ENCODE results near the gene WDR13. TPM values are rescaled to one million over a fixed set of nuclear protein-coding genes. Genes with fewer than 3 reads are reported as not detected.

Gene WDR13
- total RNA-seq, 3 donors from 2014 or later (not counting 1 experiment from before 2014, with no cell fraction given) = 52.5 to 62.9 (median 60.2) TPM

DNA sequence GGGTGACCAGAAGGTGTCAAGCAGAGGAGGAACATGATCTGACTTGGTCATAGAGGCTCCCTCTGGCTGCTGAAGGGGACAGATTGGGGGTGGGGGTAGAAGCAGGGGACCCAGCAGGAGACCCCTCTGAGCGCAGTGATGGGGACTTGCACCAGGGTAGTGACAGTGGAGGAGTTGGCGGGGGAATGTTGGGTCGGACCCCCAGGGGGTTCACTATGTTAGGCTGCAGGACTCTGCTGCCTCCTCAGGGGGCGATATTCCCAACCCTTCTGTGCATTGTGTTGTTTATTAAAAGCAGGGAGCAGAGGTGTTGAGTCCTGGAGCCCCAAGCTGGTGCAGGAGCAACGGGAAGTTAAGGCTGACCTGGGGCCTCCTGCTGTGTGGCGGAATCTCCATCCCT, 8.8 kb downstream of the WDR13 start:
- intact Hi-C loops (cut with micrococcal nuclease) = no loop called here
- H3K36me3 ChIP-seq (ENCODE audit: control insufficient read depth, insufficient read depth, low read length) = peaks cover 13% of the 10 kb centered on the region
- H3K4me3 ChIP-seq (ENCODE audit: low read length) = no peak overlapping the region
- H3K9me3 ChIP-seq (ENCODE audit: control insufficient read depth, insufficient read depth, low read length) = no peaks in the 10 kb centered on the region
- no peak overlapping the region for H3K27ac Mint-ChIP-seq
- H3K4me1 Mint-ChIP-seq = no peaks in the 10 kb centered on the region
- H3K27me3 ChIP-seq (ENCODE audit: control insufficient read depth, insufficient read depth, low read length) = no peaks in the 10 kb centered on the region
- H3K36me3 Mint-ChIP-seq = no peaks in the 10 kb centered on the region
- ATAC-seq (no peak), DNase-seq (no peak)
- no peak overlapping the region for H3K27ac ChIP-seq (ENCODE audit: low read length)
- WGBS (ENCODE audit: insufficient coverage) = 96% methylated on average over 4 of the region's 6 CpGs
- no peaks in the 10 kb centered on the region for H3K4me1 ChIP-seq (ENCODE audit: control insufficient read depth, insufficient read depth, low read length)
- H3K4me3 Mint-ChIP-seq = no peak overlapping the region
- TF ChIP-seq, protein P1, sequence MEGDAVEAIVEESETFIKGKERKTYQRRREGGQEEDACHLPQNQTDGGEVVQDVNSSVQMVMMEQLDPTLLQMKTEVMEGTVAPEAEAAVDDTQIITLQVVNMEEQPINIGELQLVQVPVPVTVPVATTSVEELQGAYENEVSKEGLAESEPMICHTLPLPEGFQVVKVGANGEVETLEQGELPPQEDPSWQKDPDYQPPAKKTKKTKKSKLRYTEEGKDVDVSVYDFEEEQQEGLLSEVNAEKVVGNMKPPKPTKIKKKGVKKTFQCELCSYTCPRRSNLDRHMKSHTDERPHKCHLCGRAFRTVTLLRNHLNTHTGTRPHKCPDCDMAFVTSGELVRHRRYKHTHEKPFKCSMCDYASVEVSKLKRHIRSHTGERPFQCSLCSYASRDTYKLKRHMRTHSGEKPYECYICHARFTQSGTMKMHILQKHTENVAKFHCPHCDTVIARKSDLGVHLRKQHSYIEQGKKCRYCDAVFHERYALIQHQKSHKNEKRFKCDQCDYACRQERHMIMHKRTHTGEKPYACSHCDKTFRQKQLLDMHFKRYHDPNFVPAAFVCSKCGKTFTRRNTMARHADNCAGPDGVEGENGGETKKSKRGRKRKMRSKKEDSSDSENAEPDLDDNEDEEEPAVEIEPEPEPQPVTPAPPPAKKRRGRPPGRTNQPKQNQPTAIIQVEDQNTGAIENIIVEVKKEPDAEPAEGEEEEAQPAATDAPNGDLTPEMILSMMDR (IDR thresholded peaks at IDR 0.05) = no peak
- H3K9me3 Mint-ChIP-seq = no peaks in the 10 kb centered on the region
- no peaks in the 10 kb centered on the region for H3K27me3 Mint-ChIP-seq (ENCODE audit: low read depth in 2 of 2)

DNA sequence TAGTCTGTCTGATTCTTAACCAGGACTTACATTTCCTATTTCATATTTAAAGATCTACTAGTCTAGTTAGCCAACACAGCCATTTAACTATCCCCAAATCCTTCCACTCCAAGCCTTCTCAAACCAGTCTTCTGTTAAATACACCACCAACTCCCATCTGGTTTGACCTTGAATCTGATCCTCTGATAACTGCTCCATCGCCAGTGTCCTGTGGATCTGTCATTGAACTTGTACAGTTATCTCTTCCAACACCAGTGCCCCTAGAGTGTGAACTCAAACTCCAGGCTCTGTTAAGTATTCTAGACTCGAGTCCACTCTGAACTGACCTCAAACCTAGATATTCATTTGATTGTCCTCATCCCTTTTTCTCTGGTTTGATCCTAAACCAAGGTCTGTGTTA, 14.4 kb downstream of the WDR13 start:
- Mint-ChIP-seq H3K27me3 (ENCODE audit: low read depth in 2 of 2) (peaks cover 3 to 7% of the 10 kb centered on the region in 2 donors), H3K36me3 (no peaks in the 10 kb centered on the region), H3K4me3 (no peak overlapping the region), H3K4me1 (no peaks in the 10 kb centered on the region), H3K9me3 (no peaks in the 10 kb centered on the region), H3K27ac (no peak overlapping the region)
- 73% methylated on average over 2 of the region's 2 CpGs for WGBS (ENCODE audit: insufficient coverage)
- Histone ChIP-seq H3K27ac (ENCODE audit: low read length) (no peak overlapping the region), H3K4me1 (ENCODE audit: control insufficient read depth, insufficient read depth, low read length) (no peaks in the 10 kb centered on the region), H3K36me3 (ENCODE audit: control insufficient read depth, insufficient read depth, low read length) (no peaks in the 10 kb centered on the region), H3K4me3 (ENCODE audit: low read length) (no peak overlapping the region), H3K27me3 (ENCODE audit: control insufficient read depth, insufficient read depth, low read length) (no peaks in the 10 kb centered on the region), H3K9me3 (ENCODE audit: control insufficient read depth, insufficient read depth, low read length) (no peaks in the 10 kb centered on the region)
- TF ChIP-seq, protein P1 (IDR thresholded peaks at IDR 0.05) = no peak
- no peak for ATAC-seq
- intact Hi-C loops (cut with micrococcal nuclease) = no loop called here
- no peak for DNase-seq

- TF ChIP-seq, protein P1 (IDR thresholded peaks at IDR 0.05) = no peak
- no peaks in the 10 kb centered on the region for H3K27me3 ChIP-seq (ENCODE audit: control insufficient read depth, insufficient read depth, low read length)
- H3K4me3 Mint-ChIP-seq = no peak overlapping the region
- H3K27ac ChIP-seq (ENCODE audit: low read length) = no peak overlapping the region
- H3K4me3 ChIP-seq (ENCODE audit: low read length) = no peak overlapping the region
- intact Hi-C loops (cut with micrococcal nuclease) = no loop called here
- H3K9me3 Mint-ChIP-seq = no peaks in the 10 kb centered on the region
- no peaks in the 10 kb centered on the region for H3K36me3 ChIP-seq (ENCODE audit: control insufficient read depth, insufficient read depth, low read length)
- no peaks in the 10 kb centered on the region for H3K4me1 ChIP-seq (ENCODE audit: control insufficient read depth, insufficient read depth, low read length)
- H3K36me3 Mint-ChIP-seq = no peaks in the 10 kb centered on the region
- ATAC-seq (no peak), DNase-seq (no peak)
- WGBS (ENCODE audit: insufficient coverage) = 84% methylated on average over 3 of the region's 6 CpGs
- H3K27me3 Mint-ChIP-seq (ENCODE audit: low read depth in 2 of 2) = peaks cover 3 to 17% of the 10 kb centered on the region in 2 donors
- H3K27ac Mint-ChIP-seq = no peak overlapping the region
- no peaks in the 10 kb centered on the region for H3K4me1 Mint-ChIP-seq
- no peaks in the 10 kb centered on the region for H3K9me3 ChIP-seq (ENCODE audit: control insufficient read depth, insufficient read depth, low read length)
These were observed 16.3 kb downstream of the WDR13 start for GRCh38 chrX:48613502-48614160.

- Histone ChIP-seq H3K9me3 (ENCODE audit: control insufficient read depth, insufficient read depth, low read length) (no peaks in the 10 kb centered on the region), H3K27me3 (ENCODE audit: control insufficient read depth, insufficient read depth, low read length) (no peaks in the 10 kb centered on the region), H3K4me1 (ENCODE audit: control insufficient read depth, insufficient read depth, low read length) (no peaks in the 10 kb centered on the region), H3K4me3 (ENCODE audit: low read length) (no peak overlapping the region), H3K27ac (ENCODE audit: low read length) (no peak overlapping the region), H3K36me3 (ENCODE audit: control insufficient read depth, insufficient read depth, low read length) (no peaks in the 10 kb centered on the region)
- Mint-ChIP-seq H3K4me3 (no peak overlapping the region), H3K27ac (no peak overlapping the region), H3K27me3 (ENCODE audit: low read depth in 2 of 2) (peaks cover 3 to 17% of the 10 kb centered on the region in 2 donors), H3K4me1 (no peaks in the 10 kb centered on the region), H3K36me3 (no peaks in the 10 kb centered on the region), H3K9me3 (no peaks in the 10 kb centered on the region)
- intact Hi-C loops (cut with micrococcal nuclease) = no loop called here
- ATAC-seq (no peak), DNase-seq (no peak)
- 48% methylated on average over 4 of the region's 5 CpGs for WGBS (ENCODE audit: insufficient coverage)
- TF ChIP-seq, protein P1 (IDR thresholded peaks at IDR 0.05) = no peak
These were observed 19.3 kb downstream of the WDR13 start for GRCh38 chrX:48616576-48616975.

Data from natural killer cell (primary cell).